Prostate gland (tissue), 2 donors: ENCODE data around the gene C1QTNF5.

ENCODE experiments used
- CTCF ChIP-seq, 4 experiments: fragments of 200-600 bp in 2 of 4; fragments of 450-650 bp in 2 of 4; sonication (generic) in 2 of 4; IDR thresholded peaks; 1 replicate in 3 of 4; 2 replicates in 1 of 4; pipeline ENCODE4 v1.5.1; 2016 to 2019; ENCODE audit warnings: antibody characterized with exemption in 4 of 4, mild to moderate bottlenecking in 2 of 4, moderate library complexity in 2 of 4
- POLR2A ChIP-seq: fragments of 450-650 bp; IDR thresholded peaks from one replicate; pipeline ENCODE4 v1.6.1; 2016; ENCODE audit warnings: antibody characterized with exemption, mild to moderate bottlenecking
- POLR2AphosphoS5 ChIP-seq: sonication (generic); formaldehyde crosslinking; IDR thresholded peaks from one replicate; pipeline ENCODE4 v1.6.1; 2017; ENCODE audit warnings: antibody characterized with exemption

- TF ChIP-seq CTCF (IDR thresholded peaks at IDR 0.05) (no peak), POLR2AphosphoS5 (no peak), POLR2A (no peak)
Observed at GRCh38 chr11:119363851-119364590, 23.3 kb upstream of the C1QTNF5 start.
